GM18907 (cell line): ENCODE data around the gene NUDT21.
"Not testable (repeated sequence)": the region's sequence is repeated elsewhere in the genome, so short reads cannot be mapped to it uniquely, and the experiment has no call there.

Experiments
- ATAC-seq: cut with Tn5 transposase; IDR thresholded peaks from one replicate; pipeline ENCODE4 v1.9.1; 2021; ENCODE audit warnings: mild to moderate bottlenecking, moderate library complexity; ENCODE audit not compliant: unreplicated experiment

NUDT21 gene

GRCh38 chr16:56382459-56382858 is 68.7 kb downstream of the NUDT21 start:
- ATAC-seq: no peak

GRCh38 chr16:56380778-56381485 is 70.2 kb downstream of the NUDT21 start:
- ATAC-seq: not testable (repeated sequence)
